ENCODE results near the gene THBS1.

THBS1 gene

GRCh38 chr15:39574427-39574826 is 6.5 kb upstream of the THBS1 start:
- no peak for DNase-seq

DNA sequence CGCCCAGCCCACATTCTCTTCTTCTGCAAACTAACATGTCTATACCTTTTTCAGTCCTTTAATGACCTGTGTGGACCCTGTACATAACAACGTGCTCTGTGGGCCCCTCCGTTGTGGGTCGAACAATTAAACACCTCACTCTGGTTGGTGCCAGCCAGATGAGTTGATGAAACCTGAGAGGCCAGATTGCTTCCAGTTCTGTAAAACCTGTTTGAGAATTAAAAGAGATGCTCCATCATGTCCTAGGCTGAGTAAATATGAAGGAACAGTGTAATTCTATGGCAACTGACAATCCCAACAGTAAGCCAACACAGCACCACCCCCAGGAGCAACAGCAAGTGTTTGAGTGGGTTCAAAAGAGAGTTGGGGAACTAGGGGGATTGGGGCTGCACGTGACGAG is 5.7 kb upstream of the THBS1 start:
- no peak for DNase-seq

DNA sequence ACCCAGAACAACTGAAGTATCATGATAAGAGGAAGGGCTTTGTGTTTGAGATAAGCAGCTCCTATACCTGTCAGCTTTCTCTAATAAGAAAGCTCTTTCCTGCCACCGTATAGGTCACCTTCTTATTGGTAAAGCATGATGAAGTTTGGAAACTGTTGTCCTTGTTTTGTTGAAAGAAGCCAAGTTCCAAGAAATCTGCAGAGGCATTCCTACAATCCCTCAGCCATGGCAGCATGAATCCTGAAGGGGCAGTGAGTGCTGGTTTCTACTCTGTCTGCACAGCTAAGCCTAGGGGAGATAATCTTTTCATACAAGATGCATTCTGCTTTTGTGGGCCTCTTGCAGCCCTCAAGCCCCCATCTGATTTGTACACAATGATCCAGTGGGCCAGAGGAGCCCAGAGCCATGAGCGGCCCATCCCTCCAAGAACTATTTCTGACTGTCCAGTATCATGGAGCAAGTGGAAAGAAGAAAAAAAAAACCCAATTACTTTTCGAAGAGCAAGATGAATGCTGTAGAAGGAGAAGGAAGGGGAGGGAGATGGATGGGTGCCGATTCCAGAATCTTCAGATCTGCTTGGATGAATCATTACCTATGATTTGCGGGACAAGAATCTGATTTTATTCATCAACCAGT is 1.9 kb upstream of the THBS1 start:
- DNase-seq: no peak

DNA sequence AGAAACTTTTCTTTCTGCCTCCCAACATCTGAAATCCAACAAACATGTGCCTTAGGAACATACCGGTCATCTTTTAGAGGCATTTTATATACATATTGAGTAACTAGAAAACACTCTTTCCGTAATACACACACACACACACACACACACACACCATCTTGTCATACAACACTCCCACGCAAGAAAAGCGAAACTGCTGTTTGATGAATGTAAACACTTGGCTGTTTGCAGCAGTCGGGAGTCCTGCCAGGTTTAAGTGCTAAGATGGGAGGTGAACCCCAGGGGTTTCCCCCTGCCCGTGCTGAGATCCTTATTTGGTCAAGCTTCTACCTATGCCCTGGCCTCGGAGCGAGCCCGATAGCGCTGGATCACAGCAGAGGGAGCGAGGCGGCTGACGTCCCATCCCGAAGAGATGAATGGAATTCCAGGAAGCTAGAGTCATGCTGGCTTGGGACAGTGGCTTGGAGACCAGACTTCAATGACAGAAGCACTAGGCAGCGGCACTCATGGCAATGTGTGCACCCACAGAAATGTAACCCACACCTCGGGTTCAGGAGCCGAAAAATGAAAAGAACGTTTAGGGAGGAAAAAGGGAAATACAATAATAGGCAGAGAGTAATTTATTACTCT is 1.3 kb upstream of the THBS1 start:
- no peak for DNase-seq

DNA sequence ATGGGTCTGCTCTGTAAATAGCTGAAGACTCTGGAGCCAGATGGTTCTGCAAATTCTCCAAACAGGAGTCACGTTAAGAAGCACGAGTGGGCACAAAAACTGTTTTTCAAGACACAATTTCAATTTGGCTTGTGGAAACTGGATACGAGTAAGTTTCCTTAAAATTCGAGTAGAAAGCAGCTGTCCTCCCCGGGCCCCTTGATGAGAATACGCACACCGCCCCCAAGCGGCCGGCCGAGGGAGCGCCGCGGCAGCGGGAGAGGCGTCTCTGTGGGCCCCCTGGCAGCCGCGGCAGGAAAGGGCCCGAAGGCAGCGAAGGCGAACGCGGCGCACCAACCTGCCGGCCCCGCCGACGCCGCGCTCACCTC is 778 bp upstream of the THBS1 start:
- DNase-seq: peak; percentile 71

- DNase-seq: no peak
Observed at GRCh38 chr15:39581242-39581792, 438 bp downstream of the THBS1 start.

GRCh38 chr15:39581793-39582285 is 960 bp downstream of the THBS1 start:
- DNase-seq: no peak

GRCh38 chr15:39582286-39582976 is 1.6 kb downstream of the THBS1 start:
- no peak for DNase-seq

DNA sequence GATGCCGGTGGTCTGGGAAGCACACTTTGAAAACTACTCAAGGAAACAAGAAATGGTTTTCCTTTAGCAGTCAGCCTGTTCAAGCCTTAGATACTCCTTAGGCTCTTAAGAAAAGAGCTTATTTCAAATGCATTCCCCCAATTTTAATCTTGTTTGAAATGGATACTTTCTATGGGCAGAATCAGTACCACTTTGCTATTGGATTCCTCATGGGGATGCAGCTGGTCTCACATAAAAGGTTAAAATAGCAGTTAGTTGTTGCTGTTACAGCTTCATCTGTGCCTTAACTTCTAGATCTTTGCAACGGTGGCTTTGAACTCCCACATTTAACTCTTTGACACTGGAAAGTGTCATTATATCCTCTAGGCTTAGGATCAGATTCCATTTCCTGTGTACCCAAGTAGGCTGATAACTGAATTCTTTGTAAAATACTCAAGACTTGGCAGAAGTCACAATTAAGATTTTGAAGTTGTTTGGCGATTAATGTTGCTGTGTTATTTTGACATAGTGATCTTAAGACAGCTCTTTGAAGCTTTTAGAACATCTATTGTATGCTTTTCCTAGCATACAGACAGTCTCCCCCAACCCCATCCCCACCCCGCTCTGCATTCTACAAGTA is 2.2 kb downstream of the THBS1 start:
- no peak for DNase-seq

- no peak for DNase-seq
Observed at GRCh38 chr15:39583596-39584265, 2.9 kb downstream of the THBS1 start.

DNA sequence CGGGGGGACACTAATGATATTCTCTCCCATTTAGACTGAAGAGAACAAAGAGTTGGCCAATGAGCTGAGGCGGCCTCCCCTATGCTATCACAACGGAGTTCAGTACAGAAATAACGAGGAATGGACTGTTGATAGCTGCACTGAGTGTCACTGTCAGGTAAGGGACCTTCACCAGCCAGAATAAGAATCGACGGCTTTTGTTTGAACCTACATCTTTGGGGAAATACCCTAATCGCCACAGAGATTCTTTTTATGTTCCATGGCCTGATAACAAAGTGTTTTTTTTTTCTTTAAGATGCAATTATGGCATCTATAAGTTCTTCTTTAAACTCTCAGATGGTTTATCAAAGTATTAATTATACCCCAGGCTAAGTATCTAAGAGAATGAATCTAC is 3.4 kb downstream of the THBS1 start:
- no peak for DNase-seq

DNA sequence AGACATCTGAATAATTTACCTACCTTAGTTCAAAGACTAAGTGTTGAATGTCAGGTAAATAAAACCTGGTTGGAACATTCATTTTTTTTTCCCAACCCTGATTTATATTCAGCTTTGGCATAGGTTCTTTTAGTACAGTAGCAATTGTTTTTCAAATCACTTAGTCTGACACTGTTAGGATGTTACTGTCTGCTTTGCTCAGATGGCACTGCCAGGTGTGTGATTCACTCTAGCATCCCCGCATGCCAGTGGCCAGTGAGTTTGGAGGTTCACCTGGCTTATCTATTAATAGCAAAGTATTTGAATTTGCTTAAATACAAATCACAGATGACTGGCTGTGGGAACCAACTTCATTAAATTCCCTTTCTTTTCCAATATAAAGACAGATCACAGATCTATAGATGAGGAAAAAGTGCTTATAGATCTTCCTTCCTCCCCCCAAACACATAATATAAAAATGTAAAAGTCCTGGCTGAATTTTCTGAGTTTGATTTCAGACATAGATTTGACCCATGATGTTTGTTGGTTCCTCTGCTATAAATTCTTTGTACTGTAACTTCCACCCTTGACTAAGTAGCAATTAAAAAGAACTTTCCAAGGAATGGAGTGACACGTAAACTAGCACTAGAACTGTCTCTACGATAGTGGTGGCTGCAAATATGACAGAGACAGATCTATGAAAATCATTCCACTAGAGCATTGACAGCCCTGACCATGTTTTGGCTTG is 3.9 kb downstream of the THBS1 start:
- no peak for DNase-seq

GRCh38 chr15:39585389-39585841 is 4.5 kb downstream of the THBS1 start:
- no peak for DNase-seq

GRCh38 chr15:39585871-39586301 is 5.0 kb downstream of the THBS1 start:
- no peak for DNase-seq

- no peak for DNase-seq
Observed at GRCh38 chr15:39586387-39587095, 5.7 kb downstream of the THBS1 start.

DNA sequence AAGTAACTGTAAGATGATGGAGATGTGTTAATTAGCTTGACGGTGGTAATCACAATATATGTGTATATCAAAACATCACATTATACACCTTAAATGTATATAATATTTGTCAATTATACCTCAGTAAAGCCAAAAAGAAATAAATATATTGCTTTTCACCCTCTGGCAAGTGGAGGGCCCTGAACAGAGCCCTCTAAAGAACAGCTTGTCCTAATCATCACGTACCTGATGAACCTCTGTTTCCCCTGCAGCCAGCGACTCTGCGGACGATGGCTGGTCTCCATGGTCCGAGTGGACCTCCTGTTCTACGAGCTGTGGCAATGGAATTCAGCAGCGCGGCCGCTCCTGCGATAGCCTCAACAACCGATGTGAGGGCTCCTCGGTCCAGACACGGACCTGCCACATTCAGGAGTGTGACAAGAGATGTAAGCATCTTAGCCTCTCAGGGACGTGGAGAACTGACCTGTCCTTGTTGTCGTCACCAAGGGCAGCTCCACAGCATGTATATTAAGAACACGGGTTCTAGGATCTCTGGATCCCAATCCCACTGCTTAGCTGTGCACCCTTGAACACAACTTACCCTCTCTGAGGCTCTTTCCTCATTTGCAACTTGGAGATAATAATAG is 6.3 kb downstream of the THBS1 start:
- no peak for DNase-seq

- no peak for DNase-seq
Observed at GRCh38 chr15:39587731-39588530, 7.1 kb downstream of the THBS1 start.

DNA sequence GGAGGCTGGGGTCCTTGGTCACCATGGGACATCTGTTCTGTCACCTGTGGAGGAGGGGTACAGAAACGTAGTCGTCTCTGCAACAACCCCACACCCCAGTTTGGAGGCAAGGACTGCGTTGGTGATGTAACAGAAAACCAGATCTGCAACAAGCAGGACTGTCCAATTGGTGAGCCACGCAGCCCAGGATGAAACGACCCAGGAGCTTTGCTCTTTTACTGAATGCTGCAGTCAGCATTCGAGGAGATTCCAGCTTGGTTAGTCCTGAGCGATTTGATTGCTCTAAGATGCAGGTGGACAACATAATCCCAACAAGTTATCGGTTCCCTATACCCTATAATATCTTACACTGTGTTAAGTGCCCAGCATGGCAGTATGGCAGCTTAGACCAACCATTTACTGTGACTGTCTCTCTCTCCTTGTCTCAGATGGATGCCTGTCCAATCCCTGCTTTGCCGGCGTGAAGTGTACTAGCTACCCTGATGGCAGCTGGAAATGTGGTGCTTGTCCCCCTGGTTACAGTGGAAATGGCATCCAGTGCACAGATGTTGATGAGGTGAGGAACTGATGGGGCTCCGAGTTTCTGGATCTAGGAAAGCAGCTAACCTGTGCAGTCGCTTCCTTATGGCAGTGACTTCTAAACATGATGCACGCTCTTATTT is 7.8 kb downstream of the THBS1 start:
- no peak for DNase-seq

GRCh38 chr15:39589193-39589814 is 8.4 kb downstream of the THBS1 start:
- no peak for DNase-seq

Measured in NCI-H1436 (cell line).